ENCODE results near the gene FGF14. TPM values are rescaled to one million over a fixed set of nuclear protein-coding genes. Genes with fewer than 3 reads are reported as not detected.

FGF14 gene
- total and polyA plus RNA-seq, 4 experiments from 2014 or later = 0.33 to 0.55 (median 0.35) TPM; not detected in 1

DNA sequence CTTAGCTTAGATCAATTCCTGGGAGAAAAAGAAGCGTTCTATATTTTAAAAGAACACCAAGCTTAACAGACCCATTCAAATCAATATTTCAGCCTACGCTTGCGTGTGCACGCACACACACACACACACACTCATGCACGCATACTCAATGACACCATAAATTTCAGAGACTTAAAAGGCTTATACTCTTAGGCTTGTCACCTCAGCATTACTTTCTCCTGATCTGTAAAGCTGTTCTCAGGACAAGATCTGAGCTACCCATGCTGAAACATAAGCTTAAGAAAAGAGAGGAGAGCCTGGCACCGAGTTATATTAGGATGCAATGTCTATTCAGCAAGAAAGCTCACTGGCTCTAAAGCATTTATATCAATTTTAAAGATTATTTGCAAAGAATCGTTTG is 368.5 kb downstream of the FGF14 start:
- ChIA-PET POLR2A (ENCODE audit: partially characterized antibody) (no interaction called here), CTCF (ENCODE audit: partially characterized antibody) (interaction anchor here (0.8 kb wide), 1 partner anchor 19 kb away, joined by 3 read pairs; no protein-coding TSS in a partner anchor)
- intact Hi-C loops (cut with micrococcal nuclease) = no loop called here

DNA sequence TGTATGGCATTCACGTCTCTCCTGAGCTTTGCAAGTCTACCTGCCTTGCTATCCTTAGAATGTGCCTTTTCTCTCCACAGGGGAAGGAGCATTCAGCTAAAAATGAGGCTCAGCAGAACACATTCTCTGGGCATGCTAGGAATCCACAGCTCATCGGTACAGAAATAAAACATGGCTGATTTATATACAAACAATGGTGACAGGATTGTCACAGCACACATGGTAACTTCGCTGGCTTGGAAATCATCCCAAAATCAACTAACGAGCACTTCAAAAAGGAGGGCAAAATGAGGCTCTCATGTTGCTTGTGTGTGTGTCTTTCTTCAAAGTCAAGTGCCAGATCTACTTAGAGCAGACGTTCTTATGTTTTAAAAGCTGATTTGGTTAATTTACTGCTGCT is 373.0 kb downstream of the FGF14 start:
- POLR2A ChIA-PET (ENCODE audit: partially characterized antibody) = no interaction called here

More for the DNA sequence above, 368.5 kb downstream of the FGF14 start:
- no peaks in the 10 kb centered on the region for H3K27me3 ChIP-seq (ENCODE audit: insufficient read depth, low read length)
- H3K4me3 ChIP-seq (ENCODE audit: low read length in 2 of 2) = no peak overlapping the region
- H3K4me3 Mint-ChIP-seq = no peak overlapping the region
- no peaks in the 10 kb centered on the region for H3K4me1 Mint-ChIP-seq
- DNase-seq = no peak
- H3K9me3 Mint-ChIP-seq = peaks cover 0 to 6% (median 0%) of the 10 kb centered on the region in 8 donors
- H3K27ac ChIP-seq (ENCODE audit: low read depth, low read length) = no peak overlapping the region
- no peaks in the 10 kb centered on the region for H3K4me1 ChIP-seq (ENCODE audit: insufficient read depth, low read length)
- H3K36me3 Mint-ChIP-seq = no peaks in the 10 kb centered on the region
- peaks cover 0 to 2% of the 10 kb centered on the region in 2 donors for H3K27me3 Mint-ChIP-seq
- no peaks in the 10 kb centered on the region for H3K36me3 ChIP-seq (ENCODE audit: insufficient read depth, low read length)
- H3K9me3 ChIP-seq (ENCODE audit: control insufficient read depth in 1 of 2, low read length in 2 of 2) = no peaks in the 10 kb centered on the region
- no peak overlapping the region for H3K27ac Mint-ChIP-seq

DNA sequence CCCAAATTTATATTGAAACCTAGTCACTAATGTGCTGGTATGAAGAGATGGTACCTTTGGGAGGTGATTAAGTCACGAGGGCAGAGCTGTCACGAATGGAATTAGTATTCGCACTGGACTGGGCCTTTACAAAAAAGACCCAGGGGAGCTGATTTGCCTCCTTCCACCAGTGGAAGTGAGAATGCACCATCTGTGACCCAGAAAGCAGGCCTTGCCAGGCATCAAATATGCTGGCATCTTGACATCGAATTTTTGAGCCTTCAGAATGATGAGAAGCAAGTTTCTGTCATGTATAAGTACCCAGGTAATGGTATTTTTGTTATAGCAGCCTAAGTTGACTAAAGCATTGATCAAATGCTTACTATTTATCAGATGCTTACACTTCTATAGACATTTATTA is 373.6 kb downstream of the FGF14 start:
- H3K27ac Mint-ChIP-seq = no peak overlapping the region
- Histone ChIP-seq H3K27ac (ENCODE audit: low read depth, low read length) (no peak overlapping the region), H3K9me3 (ENCODE audit: control insufficient read depth in 1 of 2, low read length in 2 of 2) (no peaks in the 10 kb centered on the region), H3K4me3 (ENCODE audit: low read length in 2 of 2) (no peak overlapping the region), H3K36me3 (ENCODE audit: insufficient read depth, low read length) (no peaks in the 10 kb centered on the region), H3K27me3 (ENCODE audit: insufficient read depth, low read length) (no peaks in the 10 kb centered on the region), H3K4me1 (ENCODE audit: insufficient read depth, low read length) (no peaks in the 10 kb centered on the region)
- peaks cover 0 to 2% of the 10 kb centered on the region in 2 donors for H3K27me3 Mint-ChIP-seq
- intact Hi-C loops (cut with micrococcal nuclease) = no loop called here
- no peaks in the 10 kb centered on the region for H3K4me1 Mint-ChIP-seq
- peaks cover 0 to 6% (median under 1%) of the 10 kb centered on the region in 8 donors for H3K9me3 Mint-ChIP-seq
- DNase-seq = no peak
- no peak overlapping the region for H3K4me3 Mint-ChIP-seq
- ChIA-PET CTCF (ENCODE audit: partially characterized antibody) (no interaction called here), POLR2A (ENCODE audit: partially characterized antibody) (no interaction called here)
- H3K36me3 Mint-ChIP-seq = no peaks in the 10 kb centered on the region

More for the DNA sequence above, 373.0 kb downstream of the FGF14 start:
- no peak overlapping the region for H3K27ac ChIP-seq (ENCODE audit: low read depth, low read length)
- H3K4me3 ChIP-seq (ENCODE audit: low read length in 2 of 2) = no peak overlapping the region
- no peaks in the 10 kb centered on the region for H3K4me1 ChIP-seq (ENCODE audit: insufficient read depth, low read length)
- H3K9me3 ChIP-seq (ENCODE audit: control insufficient read depth in 1 of 2, low read length in 2 of 2) = no peaks in the 10 kb centered on the region
- Mint-ChIP-seq H3K4me1 (no peaks in the 10 kb centered on the region), H3K27me3 (peaks cover 0 to 2% of the 10 kb centered on the region in 2 donors), H3K36me3 (no peaks in the 10 kb centered on the region), H3K27ac (no peak overlapping the region), H3K9me3 (peaks cover 0 to 6% (median 0%) of the 10 kb centered on the region in 8 donors), H3K4me3 (no peak overlapping the region)
- no peak for DNase-seq
- H3K27me3 ChIP-seq (ENCODE audit: insufficient read depth, low read length) = no peaks in the 10 kb centered on the region
- intact Hi-C loops (cut with micrococcal nuclease) = no loop called here
- H3K36me3 ChIP-seq (ENCODE audit: insufficient read depth, low read length) = no peaks in the 10 kb centered on the region
- CTCF ChIA-PET (ENCODE audit: partially characterized antibody) = no interaction called here

- Histone ChIP-seq H3K36me3 (ENCODE audit: insufficient read depth, low read length) (no peaks in the 10 kb centered on the region), H3K27me3 (ENCODE audit: insufficient read depth, low read length) (no peaks in the 10 kb centered on the region), H3K27ac (ENCODE audit: low read depth, low read length) (no peak overlapping the region), H3K4me1 (ENCODE audit: insufficient read depth, low read length) (no peaks in the 10 kb centered on the region), H3K4me3 (ENCODE audit: low read length in 2 of 2) (no peak overlapping the region), H3K9me3 (ENCODE audit: control insufficient read depth in 1 of 2, low read length in 2 of 2) (no peaks in the 10 kb centered on the region)
- H3K4me3 Mint-ChIP-seq = no peak overlapping the region
- peaks cover 0 to 1% of the 10 kb centered on the region in 2 donors for H3K27me3 Mint-ChIP-seq
- POLR2A ChIA-PET (ENCODE audit: partially characterized antibody) = no interaction called here
- no peaks in the 10 kb centered on the region for H3K36me3 Mint-ChIP-seq
- intact Hi-C loops (cut with micrococcal nuclease) = no loop called here
- H3K27ac Mint-ChIP-seq = no peak overlapping the region
- CTCF ChIA-PET (ENCODE audit: partially characterized antibody) = no interaction called here
- no peak for DNase-seq
- peaks cover 4 to 26% (median 20%) of the 10 kb centered on the region in 8 donors for H3K9me3 Mint-ChIP-seq
- H3K4me1 Mint-ChIP-seq = no peaks in the 10 kb centered on the region
Measured at GRCh38 chr13:102021777-102022176, 380.1 kb downstream of the FGF14 start.

- Mint-ChIP-seq H3K27me3 (peaks cover 0 to 1% of the 10 kb centered on the region in 2 donors), H3K36me3 (no peaks in the 10 kb centered on the region), H3K9me3 (peaks cover 5 to 25% (median 22%) of the 10 kb centered on the region in 8 donors), H3K4me1 (no peaks in the 10 kb centered on the region), H3K27ac (peak overlapping the region in 1 of 7 donors; percentile 0), H3K4me3 (no peak overlapping the region)
- H3K36me3 ChIP-seq (ENCODE audit: insufficient read depth, low read length) = no peaks in the 10 kb centered on the region
- ChIA-PET POLR2A (ENCODE audit: partially characterized antibody) (no interaction called here), CTCF (ENCODE audit: partially characterized antibody) (no interaction called here)
- H3K4me1 ChIP-seq (ENCODE audit: insufficient read depth, low read length) = no peaks in the 10 kb centered on the region
- intact Hi-C loops (cut with micrococcal nuclease) = no loop called here
- no peak overlapping the region for H3K4me3 ChIP-seq (ENCODE audit: low read length in 2 of 2)
- no peak overlapping the region for H3K27ac ChIP-seq (ENCODE audit: low read depth, low read length)
- H3K27me3 ChIP-seq (ENCODE audit: insufficient read depth, low read length) = no peaks in the 10 kb centered on the region
- H3K9me3 ChIP-seq (ENCODE audit: control insufficient read depth in 1 of 2, low read length in 2 of 2) = no peaks in the 10 kb centered on the region
- DNase-seq = no peak
Measured at GRCh38 chr13:102020611-102021216, 381.1 kb downstream of the FGF14 start.

DNA sequence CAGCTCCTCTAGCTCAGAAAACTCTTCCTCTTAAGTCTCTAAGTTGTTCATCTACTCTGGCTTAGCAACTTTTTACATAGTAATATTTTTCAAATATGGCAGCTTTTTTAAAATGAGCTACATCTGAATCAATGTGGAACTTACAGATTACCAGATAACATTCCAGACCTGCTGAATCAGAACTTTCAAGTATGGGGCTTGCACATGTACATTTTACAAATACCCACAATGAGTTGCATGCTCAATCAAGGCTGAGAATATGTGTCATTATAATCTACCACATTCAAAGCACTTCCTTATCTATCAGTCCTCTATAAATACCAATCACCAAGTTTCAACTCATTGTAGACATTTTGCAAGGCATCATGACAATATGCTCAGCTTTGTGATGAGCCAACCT is 383.1 kb downstream of the FGF14 start:
- peak overlapping the region in 1 of 7 donors; percentile 31 for H3K27ac Mint-ChIP-seq
- peaks cover 5 to 25% (median 22%) of the 10 kb centered on the region in 8 donors for H3K9me3 Mint-ChIP-seq
- CTCF ChIA-PET (ENCODE audit: partially characterized antibody) = no interaction called here
- intact Hi-C loops (cut with micrococcal nuclease) = no loop called here
- H3K27me3 ChIP-seq (ENCODE audit: insufficient read depth, low read length) = no peaks in the 10 kb centered on the region
- POLR2A ChIA-PET (ENCODE audit: partially characterized antibody) = no interaction called here
- H3K4me3 Mint-ChIP-seq = no peak overlapping the region
- no peaks in the 10 kb centered on the region for H3K36me3 Mint-ChIP-seq
- no peaks in the 10 kb centered on the region for H3K36me3 ChIP-seq (ENCODE audit: insufficient read depth, low read length)
- H3K9me3 ChIP-seq (ENCODE audit: control insufficient read depth in 1 of 2, low read length in 2 of 2) = no peaks in the 10 kb centered on the region
- H3K27ac ChIP-seq (ENCODE audit: low read depth, low read length) = no peak overlapping the region
- H3K4me1 ChIP-seq (ENCODE audit: insufficient read depth, low read length) = no peaks in the 10 kb centered on the region
- DNase-seq = no peak
- H3K4me1 Mint-ChIP-seq = no peaks in the 10 kb centered on the region
- H3K4me3 ChIP-seq (ENCODE audit: low read length in 2 of 2) = no peak overlapping the region
- peaks cover 0 to 1% of the 10 kb centered on the region in 2 donors for H3K27me3 Mint-ChIP-seq

GRCh38 chr13:102017248-102017647 is 384.6 kb downstream of the FGF14 start:
- H3K4me1 ChIP-seq (ENCODE audit: insufficient read depth, low read length) = no peaks in the 10 kb centered on the region
- intact Hi-C loops (cut with micrococcal nuclease) = no loop called here
- H3K36me3 ChIP-seq (ENCODE audit: insufficient read depth, low read length) = no peaks in the 10 kb centered on the region
- peaks cover 5 to 25% (median 22%) of the 10 kb centered on the region in 8 donors for H3K9me3 Mint-ChIP-seq
- no peak overlapping the region for H3K4me3 Mint-ChIP-seq
- H3K4me1 Mint-ChIP-seq = no peaks in the 10 kb centered on the region
- no peaks in the 10 kb centered on the region for H3K27me3 ChIP-seq (ENCODE audit: insufficient read depth, low read length)
- H3K27ac ChIP-seq (ENCODE audit: low read depth, low read length) = no peak overlapping the region
- no peak overlapping the region for H3K27ac Mint-ChIP-seq
- no peaks in the 10 kb centered on the region for H3K36me3 Mint-ChIP-seq
- no peaks in the 10 kb centered on the region for H3K9me3 ChIP-seq (ENCODE audit: control insufficient read depth in 1 of 2, low read length in 2 of 2)
- CTCF ChIA-PET (ENCODE audit: partially characterized antibody) = no interaction called here
- POLR2A ChIA-PET (ENCODE audit: partially characterized antibody) = no interaction called here
- no peak for DNase-seq
- peaks cover 0 to 1% of the 10 kb centered on the region in 2 donors for H3K27me3 Mint-ChIP-seq
- no peak overlapping the region for H3K4me3 ChIP-seq (ENCODE audit: low read length in 2 of 2)

Measured in CD4-positive, alpha-beta memory T cell (primary cell).